VCaP (cell line): ENCODE results near the gene POLR2H.

ENCODE experiments used
- H3K27ac ChIP-seq: fragments of 450-650 bp; 2 replicates; pipeline ENCODE4 v1.5.1; 2017
- TF ChIP-seq, protein P1 (sequence below): fragments of 450-650 bp; conservative IDR thresholded peaks from 2 replicates; pipeline ENCODE4 v1.5.1; 2017; ENCODE audit warnings: mild to moderate bottlenecking, moderate library complexity

POLR2H gene

GRCh38 chr3:184361532-184361931, at the start of gene POLR2H, which contains the start of gene CLCN2:
Gene POLR2H, plus strand, starts transcription at chr3:184361710. Its CDS starts 1,783 bp downstream, at chr3:184363493.
Gene CLCN2, minus strand, starts transcription at chr3:184361605. Its CDS starts 126 bp downstream, at chr3:184361479.
- peak within 1 kb of the TSS; percentile 98 for H3K27ac ChIP-seq
- TF ChIP-seq, protein P1, sequence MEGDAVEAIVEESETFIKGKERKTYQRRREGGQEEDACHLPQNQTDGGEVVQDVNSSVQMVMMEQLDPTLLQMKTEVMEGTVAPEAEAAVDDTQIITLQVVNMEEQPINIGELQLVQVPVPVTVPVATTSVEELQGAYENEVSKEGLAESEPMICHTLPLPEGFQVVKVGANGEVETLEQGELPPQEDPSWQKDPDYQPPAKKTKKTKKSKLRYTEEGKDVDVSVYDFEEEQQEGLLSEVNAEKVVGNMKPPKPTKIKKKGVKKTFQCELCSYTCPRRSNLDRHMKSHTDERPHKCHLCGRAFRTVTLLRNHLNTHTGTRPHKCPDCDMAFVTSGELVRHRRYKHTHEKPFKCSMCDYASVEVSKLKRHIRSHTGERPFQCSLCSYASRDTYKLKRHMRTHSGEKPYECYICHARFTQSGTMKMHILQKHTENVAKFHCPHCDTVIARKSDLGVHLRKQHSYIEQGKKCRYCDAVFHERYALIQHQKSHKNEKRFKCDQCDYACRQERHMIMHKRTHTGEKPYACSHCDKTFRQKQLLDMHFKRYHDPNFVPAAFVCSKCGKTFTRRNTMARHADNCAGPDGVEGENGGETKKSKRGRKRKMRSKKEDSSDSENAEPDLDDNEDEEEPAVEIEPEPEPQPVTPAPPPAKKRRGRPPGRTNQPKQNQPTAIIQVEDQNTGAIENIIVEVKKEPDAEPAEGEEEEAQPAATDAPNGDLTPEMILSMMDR = no peak

- TF ChIP-seq, protein P1 = no peak
- peak within 1 kb of the TSS; percentile 93 for H3K27ac ChIP-seq
These were observed 47.2 kb upstream of the POLR2H start, which contains the start of gene EIF4G1 for GRCh38 chr3:184314363-184314699. Gene EIF4G1, plus strand, starts transcription at chr3:184314606. Its CDS starts 1,191 bp downstream, at chr3:184315797.

DNA sequence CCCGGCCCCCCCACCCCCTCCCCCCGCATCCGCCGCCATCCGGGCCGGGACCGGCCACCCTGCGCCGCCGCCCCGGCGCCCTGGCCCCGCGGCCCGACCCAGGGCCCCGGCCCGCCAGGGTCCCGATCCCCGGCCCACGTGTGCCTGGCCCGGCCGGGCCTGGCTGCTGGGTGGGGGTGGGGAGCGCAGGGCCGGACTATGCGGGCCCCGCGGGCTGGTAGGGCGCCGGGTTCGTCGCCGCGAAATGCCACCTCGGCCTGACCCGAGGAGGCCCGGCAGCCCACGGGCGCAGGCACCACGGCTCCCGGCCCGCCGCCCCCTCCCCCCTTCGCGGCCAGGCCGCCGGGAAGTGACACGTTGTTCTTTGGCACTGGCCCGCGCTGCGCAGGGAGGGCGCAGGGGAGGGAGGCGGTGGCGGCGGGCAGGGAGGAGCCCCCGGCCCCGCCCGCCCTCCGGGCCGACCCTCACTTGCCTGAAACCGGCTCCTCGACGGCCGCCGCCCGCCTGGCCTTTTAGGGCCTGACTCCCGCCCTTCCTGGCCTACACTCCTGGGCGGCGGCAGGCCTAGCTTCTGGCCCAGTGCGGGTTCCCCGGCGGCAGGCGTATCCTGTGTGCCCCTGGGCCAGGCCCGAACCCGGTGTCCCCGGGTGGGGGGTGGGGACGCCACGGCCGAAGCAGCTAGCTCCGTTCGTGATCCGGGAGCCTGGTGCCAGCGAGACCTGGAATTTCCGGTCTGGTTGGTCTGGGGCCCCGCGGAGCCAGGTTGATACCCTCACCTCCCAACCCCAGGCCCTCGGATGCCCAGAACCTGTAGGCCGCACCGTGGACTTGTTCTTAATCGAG, 46.6 kb upstream of the POLR2H start:
- TF ChIP-seq, protein P1 = no peak
- peak overlapping the region; percentile 93 for H3K27ac ChIP-seq

DNA sequence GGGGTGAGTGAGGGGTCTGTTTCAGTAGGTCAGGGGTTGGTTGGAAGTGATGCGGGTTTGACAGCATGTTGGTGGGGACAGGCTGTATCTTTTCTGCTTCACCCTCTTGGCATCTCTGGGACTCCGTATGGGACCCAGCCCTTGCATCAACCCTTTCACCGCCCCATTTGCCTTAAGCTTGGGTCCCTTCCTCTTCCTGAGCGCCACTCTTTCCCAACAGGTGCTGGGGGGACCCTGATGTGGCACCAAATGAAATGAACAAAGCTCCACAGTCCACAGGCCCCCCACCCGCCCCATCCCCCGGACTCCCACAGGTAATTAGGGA, 46.0 kb upstream of the POLR2H start:
- TF ChIP-seq, protein P1 = no peak
- peak overlapping the region; percentile 93 for H3K27ac ChIP-seq

- TF ChIP-seq, protein P1 = no peak
- peak overlapping the region; percentile 93 for H3K27ac ChIP-seq
These were observed 45.4 kb upstream of the POLR2H start for GRCh38 chr3:184315871-184316661.

DNA sequence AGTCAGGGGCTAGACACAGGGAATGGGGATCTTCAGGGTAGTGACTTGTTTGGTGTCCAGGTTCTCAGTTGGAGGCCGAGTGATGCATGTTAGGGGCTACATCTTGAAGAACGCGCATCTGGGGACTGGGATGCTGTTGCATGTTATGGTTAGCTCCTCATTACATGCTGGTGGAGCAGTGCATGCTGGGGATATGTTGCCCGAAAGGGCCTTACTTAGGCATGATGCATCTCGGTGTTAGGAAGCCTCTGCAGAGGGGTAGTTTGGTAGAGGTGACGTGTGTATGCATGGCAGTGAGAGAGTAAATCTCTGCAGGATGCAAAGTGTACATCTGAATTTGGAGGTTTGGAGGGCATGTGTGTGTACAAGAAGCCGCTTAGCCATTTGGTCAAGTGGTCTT, 44.7 kb upstream of the POLR2H start:
- peak overlapping the region; percentile 93 for H3K27ac ChIP-seq
- TF ChIP-seq, protein P1 = no peak

- TF ChIP-seq, protein P1 = no peak
- peak overlapping the region; percentile 93; the same call in 1 of the 2 replicates for H3K27ac ChIP-seq
These were observed 44.3 kb upstream of the POLR2H start for GRCh38 chr3:184317201-184317600.
